Nucleus accumbens (tissue), 56 donors: ENCODE data around the gene MAPK12.
"Not testable (repeated sequence)": the region's sequence is repeated elsewhere in the genome, so short reads cannot be mapped to it uniquely, and the experiment has no call there.

Experiments
- DNase-seq, 56 donors: peaks; one replicate each; lab custom pipeline; 2025; lab: John Stamatoyannopoulos, UW

MAPK12 gene

GRCh38 chr22:50205781-50206569 lies 55.5 kb downstream of the MAPK12 start:
- no peak for DNase-seq

DNA sequence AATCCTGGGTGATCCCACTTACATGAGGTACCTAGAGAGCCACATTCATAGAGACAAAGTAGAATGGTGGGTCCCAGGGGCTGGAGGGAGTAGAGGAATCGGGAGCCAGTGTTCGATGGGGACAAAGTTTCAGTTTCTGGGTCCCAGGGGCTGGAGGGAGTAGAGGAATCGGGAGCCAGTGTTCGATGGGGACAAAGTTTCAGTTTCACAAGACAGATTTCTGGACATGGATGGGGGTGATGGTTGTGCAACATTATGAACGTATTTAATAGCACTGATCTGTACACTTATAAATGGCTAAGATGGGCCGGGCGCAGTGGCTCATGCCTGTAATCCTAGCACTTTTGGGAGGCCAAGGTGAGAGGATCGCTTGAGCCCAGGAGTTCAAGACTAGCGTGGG lies 56.5 kb downstream of the MAPK12 start:
- not testable (repeated sequence) for DNase-seq

- no peak for DNase-seq
Measured at GRCh38 chr22:50204571-50204970, 56.9 kb downstream of the MAPK12 start.

- no peak for DNase-seq
Measured at GRCh38 chr22:50203288-50203687, 58.2 kb downstream of the MAPK12 start.
